ENCODE results near the gene IKZF1. TPM values are rescaled to one million over a fixed set of nuclear protein-coding genes. Genes with fewer than 3 reads are reported as not detected.

Gene IKZF1
- total RNA-seq, 6 experiments from 2014 or later, result not detected

- H3K4me3 Mint-ChIP-seq, result no peak overlapping the region
- no peaks in the 10 kb centered on the region for H3K4me1 Mint-ChIP-seq (ENCODE audit: low read depth)
- H3K9me3 Mint-ChIP-seq, result peaks cover 22% of the 10 kb centered on the region
- no peak for TF ChIP-seq CTCF (IDR thresholded peaks at IDR 0.05)
- no peaks in the 10 kb centered on the region for H3K36me3 Mint-ChIP-seq (ENCODE audit: low read depth)
- no peaks in the 10 kb centered on the region for H3K27me3 Mint-ChIP-seq (ENCODE audit: insufficient read depth)
- no peak for DNase-seq
- no peak overlapping the region for H3K27ac Mint-ChIP-seq
Measured at GRCh38 chr7:50270531-50271018, 33.9 kb upstream of the IKZF1 start.

GRCh38 chr7:50272808-50273207, 31.7 kb upstream of the IKZF1 start:
- Mint-ChIP-seq H3K36me3 (ENCODE audit: low read depth) (no peaks in the 10 kb centered on the region), H3K9me3 (peaks cover 11% of the 10 kb centered on the region), H3K4me1 (ENCODE audit: low read depth) (no peaks in the 10 kb centered on the region), H3K27ac (no peak overlapping the region), H3K27me3 (ENCODE audit: insufficient read depth) (no peaks in the 10 kb centered on the region), H3K4me3 (no peak overlapping the region)
- no peak for DNase-seq
- TF ChIP-seq CTCF (IDR thresholded peaks at IDR 0.05), result no peak

GRCh38 chr7:50273301-50273700, 31.2 kb upstream of the IKZF1 start:
- Mint-ChIP-seq H3K9me3 (peaks cover 6% of the 10 kb centered on the region), H3K27ac (no peak overlapping the region), H3K36me3 (ENCODE audit: low read depth) (no peaks in the 10 kb centered on the region), H3K4me1 (ENCODE audit: low read depth) (no peaks in the 10 kb centered on the region), H3K4me3 (no peak overlapping the region), H3K27me3 (ENCODE audit: insufficient read depth) (no peaks in the 10 kb centered on the region)
- TF ChIP-seq CTCF (IDR thresholded peaks at IDR 0.05), result no peak
- DNase-seq, result no peak

GRCh38 chr7:50273870-50274269, 30.6 kb upstream of the IKZF1 start:
- Mint-ChIP-seq H3K36me3 (ENCODE audit: low read depth) (no peaks in the 10 kb centered on the region), H3K27ac (no peak overlapping the region), H3K4me1 (ENCODE audit: low read depth) (no peaks in the 10 kb centered on the region), H3K27me3 (ENCODE audit: insufficient read depth) (no peaks in the 10 kb centered on the region), H3K9me3 (peaks cover 8% of the 10 kb centered on the region), H3K4me3 (no peak overlapping the region)
- DNase-seq, result no peak
- TF ChIP-seq CTCF (IDR thresholded peaks at IDR 0.05), result no peak

- no peaks in the 10 kb centered on the region for H3K4me1 Mint-ChIP-seq (ENCODE audit: low read depth)
- no peaks in the 10 kb centered on the region for H3K36me3 Mint-ChIP-seq (ENCODE audit: low read depth)
- H3K4me3 Mint-ChIP-seq, result no peak overlapping the region
- no peak for DNase-seq
- H3K27me3 Mint-ChIP-seq (ENCODE audit: insufficient read depth), result no peaks in the 10 kb centered on the region
- TF ChIP-seq CTCF (IDR thresholded peaks at IDR 0.05), result no peak
- H3K27ac Mint-ChIP-seq, result no peak overlapping the region
- H3K9me3 Mint-ChIP-seq, result peaks cover 11% of the 10 kb centered on the region
Measured at GRCh38 chr7:50274361-50274760, 30.2 kb upstream of the IKZF1 start.

GRCh38 chr7:50275430-50275829, 29.1 kb upstream of the IKZF1 start:
- Mint-ChIP-seq H3K27me3 (ENCODE audit: insufficient read depth) (no peaks in the 10 kb centered on the region), H3K9me3 (peaks cover 7% of the 10 kb centered on the region), H3K4me3 (no peak overlapping the region), H3K4me1 (ENCODE audit: low read depth) (no peaks in the 10 kb centered on the region), H3K27ac (no peak overlapping the region), H3K36me3 (ENCODE audit: low read depth) (no peaks in the 10 kb centered on the region)
- no peak for DNase-seq
- no peak for TF ChIP-seq CTCF (IDR thresholded peaks at IDR 0.05)

Data from HFFc6 (cell line).